Vagina (tissue), 2 donors: ENCODE results near the gene PET100. TPM values are rescaled to one million over a fixed set of nuclear protein-coding genes. Genes with fewer than 3 reads are reported as not detected.
A peak's percentile ranks its signal among the peaks of the same experiment; 100 is the strongest.

Experiments
- DNase-seq, 2 donors: peaks; one replicate each; pipeline ENCODE4 v3.0.0-alpha.2; 2017; ENCODE audit errors: extremely low spot score in 2 of 2
- H3K27ac ChIP-seq: fragments of 200-600 bp; sonication (generic); one replicate; pipeline ENCODE4 v1.5.1; 2019
- H3K27me3 ChIP-seq: fragments of 200-600 bp; sonication (generic); one replicate; pipeline ENCODE4 v1.5.1; 2019
- H3K36me3 ChIP-seq, 2 donors: fragments of 200-600 bp; sonication (generic); one replicate each; pipeline ENCODE4 v1.5.1; 2017 to 2019
- H3K4me1 ChIP-seq: fragments of 200-600 bp; sonication (generic); one replicate; pipeline ENCODE4 v1.5.1; 2019
- H3K4me3 ChIP-seq, 2 donors: fragments of 200-600 bp; sonication (generic); 1 replicate in 1 of 2; 2 replicates in 1 of 2; pipeline ENCODE4 v1.5.1; 2016 to 2019
- H3K9me3 ChIP-seq: fragments of 200-600 bp; sonication (generic); one replicate; pipeline ENCODE4 v1.5.1; 2019
- CTCF ChIP-seq, 3 experiments: fragments of 450-650 bp in 2 of 3; fragments of 200-600 bp in 1 of 3; sonication (generic) in 1 of 3; IDR thresholded peaks; one replicate each; pipeline ENCODE4 v1.5.1; 2017 to 2019; ENCODE audit warnings: antibody characterized with exemption in 3 of 3, mild to moderate bottlenecking in 2 of 3, moderate library complexity in 2 of 3
- POLR2A ChIP-seq, 2 donors: fragments of 450-650 bp; IDR thresholded peaks; one replicate each; pipeline ENCODE4 v1.6.1; 2017; ENCODE audit warnings: antibody characterized with exemption in 2 of 2, mild to moderate bottlenecking in 2 of 2, moderate library complexity in 2 of 2
- POLR2AphosphoS5 ChIP-seq, 2 donors: sonication (generic); formaldehyde crosslinking; IDR thresholded peaks; one replicate each; pipeline ENCODE4 v1.9.0; 2017; ENCODE audit warnings: antibody characterized with exemption in 2 of 2, mild to moderate bottlenecking in 2 of 2, low read depth in 1 of 2; ENCODE audit not compliant: insufficient read depth in 1 of 2
- intact Hi-C: fragments of 100-400 bp; cut with DNase I; formaldehyde crosslinking; loops from one replicate; pipeline ENCODE4 v1.15.1; 2023
- total RNA-seq: library from RNA; depleted of rRNA; stranded (reverse); fragments of >200 nt; gene quantifications from one replicate; pipeline ENCODE4 v1.2.3, GENCODE V29; 2016

The PET100 gene
- total RNA-seq, 1 donor from 2014 or later: 16.7 TPM

- no peak for TF ChIP-seq POLR2A (IDR thresholded peaks at IDR 0.05)
- TF ChIP-seq POLR2AphosphoS5 (IDR thresholded peaks at IDR 0.05; ENCODE audit: insufficient read depth in 1 of 2, low read depth in 1 of 2): no peak
- TF ChIP-seq CTCF (IDR thresholded peaks at IDR 0.05): no peak
- intact Hi-C loops: no loop called here
- H3K9me3 ChIP-seq: no peaks in the 10 kb centered on the region
- no peak overlapping the region for H3K27ac ChIP-seq
- peaks cover 8% of the 10 kb centered on the region for H3K27me3 ChIP-seq
- peaks cover 9% of the 10 kb centered on the region for H3K4me1 ChIP-seq
- H3K4me3 ChIP-seq: peak overlapping the region; percentile 41 to 60
- DNase-seq: no peak
- no peaks in the 10 kb centered on the region for H3K36me3 ChIP-seq
Measured at GRCh38 chr19:7636317-7636690, 6.7 kb downstream of the PET100 start.

GRCh38 chr19:7636691-7637373, 7.2 kb downstream of the PET100 start, which contains the start of gene STXBP2:
Gene STXBP2, plus strand, starts transcription at chr19:7637110. Its CDS starts 40 bp downstream, at chr19:7637150.
- DNase-seq: peak in 1 of 2 donors; percentile 98
- Histone ChIP-seq H3K27me3 (peaks cover 8% of the 10 kb centered on the region), H3K4me3 (peak within 1 kb of the TSS; percentile 41 to 60), H3K9me3 (no peaks in the 10 kb centered on the region), H3K36me3 (no peaks in the 10 kb centered on the region), H3K4me1 (peaks cover 6% of the 10 kb centered on the region), H3K27ac (peak within 1 kb of the TSS; percentile 76)
- peak in 1 of 2 donors; percentile 41 for TF ChIP-seq POLR2AphosphoS5 (IDR thresholded peaks at IDR 0.05; ENCODE audit: insufficient read depth in 1 of 2, low read depth in 1 of 2)
- TF ChIP-seq CTCF (IDR thresholded peaks at IDR 0.05): peak in 1 of 3 experiments; percentile 27
- TF ChIP-seq POLR2A (IDR thresholded peaks at IDR 0.05): peak in 1 of 2 donors; percentile 26
- intact Hi-C loops: no loop called here

GRCh38 chr19:7637374-7638256, 8.0 kb downstream of the PET100 start:
- intact Hi-C loops: no loop called here
- Histone ChIP-seq H3K4me1 (peaks cover 6% of the 10 kb centered on the region), H3K4me3 (peak overlapping the region; percentile 41 to 60), H3K36me3 (no peaks in the 10 kb centered on the region), H3K9me3 (no peaks in the 10 kb centered on the region), H3K27ac (peak overlapping the region; percentile 76), H3K27me3 (peaks cover 8% of the 10 kb centered on the region)
- TF ChIP-seq POLR2AphosphoS5 (IDR thresholded peaks at IDR 0.05; ENCODE audit: insufficient read depth in 1 of 2, low read depth in 1 of 2): no peak
- no peak for TF ChIP-seq CTCF (IDR thresholded peaks at IDR 0.05)
- TF ChIP-seq POLR2A (IDR thresholded peaks at IDR 0.05): no peak
- no peak for DNase-seq

- H3K9me3 ChIP-seq: no peaks in the 10 kb centered on the region
- TF ChIP-seq POLR2AphosphoS5 (IDR thresholded peaks at IDR 0.05; ENCODE audit: insufficient read depth in 1 of 2, low read depth in 1 of 2) (no peak), CTCF (IDR thresholded peaks at IDR 0.05) (no peak), POLR2A (IDR thresholded peaks at IDR 0.05) (no peak)
- H3K4me1 ChIP-seq: peaks cover 6% of the 10 kb centered on the region
- no peak for DNase-seq
- intact Hi-C loops: no loop called here
- H3K4me3 ChIP-seq: no peak overlapping the region
- no peaks in the 10 kb centered on the region for H3K36me3 ChIP-seq
- no peak overlapping the region for H3K27ac ChIP-seq
- H3K27me3 ChIP-seq: peaks cover 8% of the 10 kb centered on the region
Measured at GRCh38 chr19:7638802-7639465, 9.3 kb downstream of the PET100 start.
